PC-3 (cell line): ENCODE results near the gene ARID5B. TPM values are rescaled to one million over a fixed set of nuclear protein-coding genes. Genes with fewer than 3 reads are reported as not detected.

Source experiments
- ATAC-seq: fragments of 200-7000 bp; cut with Tn5 transposase; 2 replicates; pipeline ENCODE4 v1.9.1; 2020; ENCODE audit warnings: mild to moderate bottlenecking, moderate library complexity
- BruUV-seq: library from RNA; stranded (reverse); fragments of 400-500 nt; replicated peaks from 2 replicates; lab custom pipeline; 2021; lab: Mats Ljungman, UMichigan
- CTCF ChIA-PET: fragments of 300-600 bp; sonication (Branson Sonifier 250); formaldehyde crosslinking; loops from one replicate; lab custom pipeline; 2022; ENCODE audit warnings: antibody characterized with exemption; lab: Charles Lee
- POLR2A ChIA-PET: fragments of 300-600 bp; sonication (Branson Sonifier 250); formaldehyde crosslinking; loops from one replicate; lab custom pipeline; 2022; ENCODE audit warnings: antibody characterized with exemption; ENCODE audit not compliant: unreplicated experiment; lab: Charles Lee
- DNase-seq: peaks from one replicate; pipeline ENCODE4 v3.0.0-alpha.2; 2015
- H2AFZ ChIP-seq: fragments of 300-600 bp; sonication (generic); 2 replicates; pipeline ENCODE4 v1.6.0; 2016; ENCODE audit warnings: antibody characterized with exemption, low read length
- H3F3A ChIP-seq: fragments of 300-600 bp; sonication (generic); one replicate; pipeline ENCODE4 v1.6.0; 2017; ENCODE audit warnings: antibody characterized with exemption, low read length, control low read depth, mild to moderate bottlenecking; ENCODE audit not compliant: unreplicated experiment
- H3K27ac ChIP-seq: fragments of 300-600 bp; sonication (generic); 2 replicates; pipeline ENCODE4 v1.5.1; 2016; ENCODE audit warnings: mild to moderate bottlenecking, low read length
- H3K27me3 ChIP-seq: fragments of 300-600 bp; sonication (generic); 2 replicates; pipeline ENCODE4 v1.6.1; 2016; ENCODE audit warnings: low read length, mixed read lengths
- H3K36me3 ChIP-seq: fragments of 300-600 bp; sonication (generic); 2 replicates; pipeline ENCODE4 v1.6.1; 2016; ENCODE audit warnings: low read depth, mixed run types, low read length, mixed read lengths
- H3K4me1 ChIP-seq: fragments of 300-600 bp; sonication (generic); 2 replicates; pipeline ENCODE4 v1.5.1; 2016; ENCODE audit warnings: low read length; ENCODE audit not compliant: insufficient read depth
- H3K4me2 ChIP-seq: fragments of 300-600 bp; sonication (generic); 2 replicates; pipeline ENCODE4 v1.6.0; 2016; ENCODE audit warnings: low read length
- H3K4me3 ChIP-seq: fragments of 300-600 bp; sonication (generic); 2 replicates; pipeline ENCODE4 v1.5.1; 2016; ENCODE audit warnings: mild to moderate bottlenecking, low read length, mixed read lengths
- H3K79me2 ChIP-seq: fragments of 300-600 bp; sonication (generic); 2 replicates; pipeline ENCODE4 v1.6.1; 2017; ENCODE audit warnings: low read length, mixed read lengths
- H3K9ac ChIP-seq: fragments of 300-600 bp; sonication (generic); 2 replicates; pipeline ENCODE4 v1.6.0; 2016; ENCODE audit warnings: mild to moderate bottlenecking, low read length
- H3K9me2 ChIP-seq: fragments of 300-600 bp; sonication (generic); replicated peaks from 2 replicates; pipeline ENCODE4 v1.6.1; 2016; ENCODE audit warnings: mixed run types, low read length, mixed read lengths
- H3K9me3 ChIP-seq: fragments of 300-600 bp; sonication (generic); 2 replicates; pipeline ENCODE4 v1.6.1; 2016; ENCODE audit warnings: low read length, mixed read lengths
- H4K20me1 ChIP-seq: fragments of 300-600 bp; sonication (generic); 2 replicates; pipeline ENCODE4 v1.6.1; 2016; ENCODE audit warnings: low read length, mixed read lengths
- EZH2 ChIP-seq: fragments of 300-600 bp; sonication (generic); IDR thresholded peaks from one replicate; pipeline ENCODE4 v1.6.1; 2017; ENCODE audit warnings: antibody characterized with exemption, mild to moderate bottlenecking, low read length; ENCODE audit not compliant: unreplicated experiment
- EZH2phosphoT487 ChIP-seq: fragments of 300-600 bp; sonication (generic); IDR thresholded peaks from 2 replicates; pipeline ENCODE4 v1.6.1; 2018; ENCODE audit warnings: mild to moderate bottlenecking, antibody characterized with exemption, low read length, borderline replicate concordance
- intact Hi-C: fragments of 100-400 bp; cut with micrococcal nuclease; formaldehyde crosslinking; loops from 2 replicates; pipeline ENCODE4 v1.9.0; 2023
- total RNA-seq: library from RNA; depleted of rRNA; stranded (reverse); fragments of >200 nt; gene quantifications from 2 replicates; pipeline ENCODE4 v1.2.3, GENCODE V29; 2014
- TF ChIP-seq, protein P1 (sequence below): fragments of 300-600 bp; sonication (generic); conservative IDR thresholded peaks from 2 replicates; pipeline ENCODE4 v1.5.1; 2017; ENCODE audit warnings: antibody characterized with exemption, low read depth, mild to moderate bottlenecking, low read length

ARID5B gene
- total RNA-seq, 1 experiment from 2014 or later, result 26.4 TPM

DNA sequence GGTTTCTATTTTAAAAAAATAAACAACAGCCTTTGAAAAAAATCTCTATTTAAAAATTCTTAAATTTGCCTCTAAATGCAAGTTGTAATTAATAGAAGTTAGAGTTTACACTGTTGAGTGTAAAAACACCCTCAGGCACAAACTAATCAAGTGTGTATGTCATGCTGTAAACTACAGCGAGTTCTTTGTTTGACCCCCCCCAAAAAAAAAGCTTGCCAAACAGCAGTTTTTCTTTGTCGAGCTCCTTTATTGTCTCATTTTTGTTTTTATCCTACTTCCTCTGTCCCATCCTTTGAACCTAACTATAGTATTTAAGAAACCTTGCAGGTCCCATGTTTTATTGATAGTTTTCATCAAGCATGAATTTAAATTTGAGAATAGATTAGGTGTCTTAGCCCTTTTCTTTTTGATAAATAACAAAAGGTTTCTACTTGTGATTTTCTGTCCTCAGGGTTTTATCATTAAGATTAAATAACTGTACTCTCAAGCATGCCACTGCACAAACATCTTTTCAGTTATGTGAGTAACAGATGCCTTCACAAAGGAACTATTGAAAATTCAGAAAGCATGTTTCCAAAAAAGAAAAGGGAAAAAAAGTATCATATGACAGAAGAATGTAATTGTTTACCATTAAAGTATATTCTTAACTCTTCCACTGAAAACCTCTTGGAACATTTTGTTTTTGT, 176.0 kb downstream of the ARID5B start:
- TSS peak; percentile 33 for BruUV-seq

DNA sequence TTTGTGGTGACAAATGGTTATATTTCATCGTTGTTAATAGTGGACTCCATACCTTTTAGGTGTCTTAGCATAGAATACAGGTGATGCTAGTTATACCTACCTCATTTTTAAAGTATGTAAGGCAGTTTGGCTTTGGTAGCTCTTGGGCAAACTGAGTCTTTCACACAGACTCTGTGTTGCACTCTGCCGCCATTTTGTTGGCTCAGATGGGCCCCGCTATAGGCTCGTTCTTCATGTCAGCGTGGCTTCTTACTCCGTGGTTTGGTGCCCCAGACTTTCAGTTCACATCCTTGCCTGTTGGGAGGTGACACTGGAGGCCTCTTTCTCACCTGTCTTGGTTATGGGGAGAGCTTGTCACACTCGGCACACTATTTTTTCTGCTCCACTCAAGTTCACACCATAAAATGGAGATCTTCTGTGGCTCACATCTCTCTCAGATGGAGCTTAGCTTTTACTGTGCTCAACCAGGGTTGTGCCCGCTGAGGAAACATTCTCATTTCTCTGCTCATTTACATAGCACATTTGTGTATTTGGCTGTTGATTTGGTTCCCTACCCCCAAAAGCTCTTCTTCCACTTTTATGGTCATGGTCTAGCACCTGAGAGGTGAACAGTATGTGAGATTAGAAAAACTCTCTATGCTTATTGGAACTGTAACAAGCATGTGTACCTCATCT, 178.5 kb downstream of the ARID5B start:
- Histone ChIP-seq H3K9me2 (0 out of 2 replicates have a peak, but pooled peaks cover 5% of the 10 kb centered on the region), H3K27ac (no peak overlapping the region), H3F3A (peaks cover 20% of the 10 kb centered on the region), H3K4me3 (no peak overlapping the region), H3K36me3 (peaks cover 12% of the 10 kb centered on the region; the same call in 1 of the 2 replicates), H3K4me2 (no peak overlapping the region), H2AFZ (no peak overlapping the region), H3K4me1 (peaks cover 76% of the 10 kb centered on the region), H4K20me1 (no peaks in the 10 kb centered on the region), H3K79me2 (no peaks in the 10 kb centered on the region), H3K27me3 (no peaks in the 10 kb centered on the region), H3K9ac (no peak overlapping the region), H3K9me3 (no peaks in the 10 kb centered on the region)
- TF ChIP-seq EZH2phosphoT487 (no peak), EZH2 (no peak)
- TF ChIP-seq, protein P1, sequence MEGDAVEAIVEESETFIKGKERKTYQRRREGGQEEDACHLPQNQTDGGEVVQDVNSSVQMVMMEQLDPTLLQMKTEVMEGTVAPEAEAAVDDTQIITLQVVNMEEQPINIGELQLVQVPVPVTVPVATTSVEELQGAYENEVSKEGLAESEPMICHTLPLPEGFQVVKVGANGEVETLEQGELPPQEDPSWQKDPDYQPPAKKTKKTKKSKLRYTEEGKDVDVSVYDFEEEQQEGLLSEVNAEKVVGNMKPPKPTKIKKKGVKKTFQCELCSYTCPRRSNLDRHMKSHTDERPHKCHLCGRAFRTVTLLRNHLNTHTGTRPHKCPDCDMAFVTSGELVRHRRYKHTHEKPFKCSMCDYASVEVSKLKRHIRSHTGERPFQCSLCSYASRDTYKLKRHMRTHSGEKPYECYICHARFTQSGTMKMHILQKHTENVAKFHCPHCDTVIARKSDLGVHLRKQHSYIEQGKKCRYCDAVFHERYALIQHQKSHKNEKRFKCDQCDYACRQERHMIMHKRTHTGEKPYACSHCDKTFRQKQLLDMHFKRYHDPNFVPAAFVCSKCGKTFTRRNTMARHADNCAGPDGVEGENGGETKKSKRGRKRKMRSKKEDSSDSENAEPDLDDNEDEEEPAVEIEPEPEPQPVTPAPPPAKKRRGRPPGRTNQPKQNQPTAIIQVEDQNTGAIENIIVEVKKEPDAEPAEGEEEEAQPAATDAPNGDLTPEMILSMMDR, result no peak
- CTCF ChIA-PET, result interaction anchor here (0.6 kb wide), 2 partner anchors 165 to 266 kb away, joined by 3 to 4 read pairs; no protein-coding TSS in a partner anchor
- BruUV-seq, result no TSS peak
- no peak for ATAC-seq
- no peak for DNase-seq
- intact Hi-C loops, result no loop called here
- POLR2A ChIA-PET, result no interaction called here

More for the DNA sequence above, 176.0 kb downstream of the ARID5B start:
- POLR2A ChIA-PET, result interaction anchor here (0.8 to 1.0 kb wide), 5 partner anchors 32 to 337 kb away, joined by 3 to 8 read pairs (median 4); no protein-coding TSS in a partner anchor
- Histone ChIP-seq H3K4me1 (peaks cover 50% of the 10 kb centered on the region), H3K4me3 (peak overlapping the region; percentile 31), H3F3A (peaks cover 14% of the 10 kb centered on the region), H3K36me3 (peaks cover 15% of the 10 kb centered on the region; the same call in 1 of the 2 replicates), H3K9ac (peak overlapping the region; percentile 3), H4K20me1 (no peaks in the 10 kb centered on the region), H2AFZ (no peak overlapping the region), H3K79me2 (no peaks in the 10 kb centered on the region), H3K9me3 (no peaks in the 10 kb centered on the region), H3K9me2 (0 out of 2 replicates have a peak, but pooled peaks cover 5% of the 10 kb centered on the region), H3K27ac (peak overlapping the region; percentile 61), H3K27me3 (no peaks in the 10 kb centered on the region), H3K4me2 (peak overlapping the region; percentile 67)
- CTCF ChIA-PET, result interaction anchor here (0.6 to 1.7 kb wide), 13 partner anchors 28 to 326 kb away, joined by 3 to 31 read pairs (median 4); partner anchors contain the start of gene RTKN2
- intact Hi-C loops, result loop anchor here (1.0 to 2.0 kb wide), 9 partner anchors 28 to 240 kb away; no protein-coding TSS in a partner anchor
- ATAC-seq (peak; percentile 4), DNase-seq (no peak)
- TF ChIP-seq, protein P1, result no peak
- TF ChIP-seq EZH2, result no peak
- TF ChIP-seq EZH2phosphoT487, result no peak
